HEK293 (cell line): Measurements from ENCODE around the gene P2RX7.

Experiments used
- CTCF ChIP-seq: fragments of 450-650 bp; formaldehyde crosslinking; IDR thresholded peaks from 2 replicates; pipeline ENCODE4 v1.5.1; 2016; ENCODE audit warnings: missing biosample characterization, missing genetic modification characterization
- SETDB1 ChIP-seq: IDR thresholded peaks from one replicate; pipeline ENCODE4 v1.6.1; 2017; ENCODE audit warnings: mild to moderate bottlenecking, low read length, moderate library complexity, mixed read lengths; ENCODE audit not compliant: insufficient read length
- ZNF341 ChIP-seq: fragments of 450-650 bp; formaldehyde crosslinking; IDR thresholded peaks from 2 replicates; pipeline ENCODE4; 2016; ENCODE audit warnings: low read depth, missing biosample characterization, missing genetic modification characterization
- ZNF549 ChIP-seq: fragments of 450-650 bp; IDR thresholded peaks from 2 replicates; pipeline ENCODE4 v1.5.1; 2018; ENCODE audit warnings: missing biosample characterization, missing genetic modification characterization, mild to moderate bottlenecking, inconsistent platforms, moderate library complexity
- ZNF558 ChIP-seq: fragments of 450-650 bp; formaldehyde crosslinking; IDR thresholded peaks from 2 replicates; pipeline ENCODE4 v1.5.1; 2016; ENCODE audit warnings: missing biosample characterization, missing genetic modification characterization
- ZNF621 ChIP-seq: fragments of 450-650 bp; formaldehyde crosslinking; IDR thresholded peaks from 2 replicates; pipeline ENCODE4 v1.5.1; 2017; ENCODE audit warnings: missing biosample characterization, missing genetic modification characterization
- ZNF654 ChIP-seq: fragments of 450-650 bp; formaldehyde crosslinking; IDR thresholded peaks from 2 replicates; pipeline ENCODE4 v1.5.1; 2016; ENCODE audit warnings: low read depth, missing biosample characterization, missing genetic modification characterization
- ZNF707 ChIP-seq: fragments of 450-650 bp; formaldehyde crosslinking; IDR thresholded peaks from 2 replicates; pipeline ENCODE4 v1.5.1; 2016; ENCODE audit warnings: missing biosample characterization, missing genetic modification characterization
- TF ChIP-seq, protein P1 (sequence below): fragments of 450-650 bp; formaldehyde crosslinking; IDR thresholded peaks from 2 replicates; pipeline ENCODE4 v1.5.1; 2016; ENCODE audit warnings: missing biosample characterization, missing genetic modification characterization
- TF ChIP-seq, protein P2 (sequence below): fragments of 450-650 bp; formaldehyde crosslinking; IDR thresholded peaks from 2 replicates; pipeline ENCODE4 v1.5.1; 2016; ENCODE audit warnings: missing biosample characterization, missing genetic modification characterization

GRCh38 chr12:121156365-121156764, 23.7 kb downstream of the P2RX7 start:
- TF ChIP-seq CTCF (tag by site-specific recombination) (no peak), ZNF654 (tag by site-specific recombination) (no peak), ZNF621 (tag by site-specific recombination) (no peak), ZNF558 (tag by site-specific recombination) (no peak), ZNF341 (no peak), ZNF549 (tag by site-specific recombination) (no peak), SETDB1 (no peak), ZNF707 (tag by site-specific recombination) (no peak)
- TF ChIP-seq, protein P1, sequence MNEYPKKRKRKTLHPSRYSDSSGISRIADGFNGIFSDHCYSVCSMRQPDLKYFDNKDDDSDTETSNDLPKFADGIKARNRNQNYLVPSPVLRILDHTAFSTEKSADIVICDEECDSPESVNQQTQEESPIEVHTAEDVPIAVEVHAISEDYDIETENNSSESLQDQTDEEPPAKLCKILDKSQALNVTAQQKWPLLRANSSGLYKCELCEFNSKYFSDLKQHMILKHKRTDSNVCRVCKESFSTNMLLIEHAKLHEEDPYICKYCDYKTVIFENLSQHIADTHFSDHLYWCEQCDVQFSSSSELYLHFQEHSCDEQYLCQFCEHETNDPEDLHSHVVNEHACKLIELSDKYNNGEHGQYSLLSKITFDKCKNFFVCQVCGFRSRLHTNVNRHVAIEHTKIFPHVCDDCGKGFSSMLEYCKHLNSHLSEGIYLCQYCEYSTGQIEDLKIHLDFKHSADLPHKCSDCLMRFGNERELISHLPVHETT (tag by site-specific recombination): no peak
- TF ChIP-seq, protein P2, sequence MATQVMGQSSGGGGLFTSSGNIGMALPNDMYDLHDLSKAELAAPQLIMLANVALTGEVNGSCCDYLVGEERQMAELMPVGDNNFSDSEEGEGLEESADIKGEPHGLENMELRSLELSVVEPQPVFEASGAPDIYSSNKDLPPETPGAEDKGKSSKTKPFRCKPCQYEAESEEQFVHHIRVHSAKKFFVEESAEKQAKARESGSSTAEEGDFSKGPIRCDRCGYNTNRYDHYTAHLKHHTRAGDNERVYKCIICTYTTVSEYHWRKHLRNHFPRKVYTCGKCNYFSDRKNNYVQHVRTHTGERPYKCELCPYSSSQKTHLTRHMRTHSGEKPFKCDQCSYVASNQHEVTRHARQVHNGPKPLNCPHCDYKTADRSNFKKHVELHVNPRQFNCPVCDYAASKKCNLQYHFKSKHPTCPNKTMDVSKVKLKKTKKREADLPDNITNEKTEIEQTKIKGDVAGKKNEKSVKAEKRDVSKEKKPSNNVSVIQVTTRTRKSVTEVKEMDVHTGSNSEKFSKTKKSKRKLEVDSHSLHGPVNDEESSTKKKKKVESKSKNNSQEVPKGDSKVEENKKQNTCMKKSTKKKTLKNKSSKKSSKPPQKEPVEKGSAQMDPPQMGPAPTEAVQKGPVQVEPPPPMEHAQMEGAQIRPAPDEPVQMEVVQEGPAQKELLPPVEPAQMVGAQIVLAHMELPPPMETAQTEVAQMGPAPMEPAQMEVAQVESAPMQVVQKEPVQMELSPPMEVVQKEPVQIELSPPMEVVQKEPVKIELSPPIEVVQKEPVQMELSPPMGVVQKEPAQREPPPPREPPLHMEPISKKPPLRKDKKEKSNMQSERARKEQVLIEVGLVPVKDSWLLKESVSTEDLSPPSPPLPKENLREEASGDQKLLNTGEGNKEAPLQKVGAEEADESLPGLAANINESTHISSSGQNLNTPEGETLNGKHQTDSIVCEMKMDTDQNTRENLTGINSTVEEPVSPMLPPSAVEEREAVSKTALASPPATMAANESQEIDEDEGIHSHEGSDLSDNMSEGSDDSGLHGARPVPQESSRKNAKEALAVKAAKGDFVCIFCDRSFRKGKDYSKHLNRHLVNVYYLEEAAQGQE (tag by site-specific recombination): no peak
